Keratinocyte (primary cell): ENCODE measurements around the gene IL13RA2.

Experiments
- EZH2 ChIP-seq: IDR thresholded peaks from one replicate; pipeline ENCODE4 v1.6.1; 2012; ENCODE audit warnings: inconsistent platforms, mild to moderate bottlenecking, low read length, moderate library complexity
- TF ChIP-seq, protein P1 (sequence below), 3 experiments: IDR thresholded peaks in 1 of 3; conservative IDR thresholded peaks in 1 of 3; optimal IDR thresholded peaks in 1 of 3; 2 replicates in 2 of 3; 3 replicates in 1 of 3; pipeline versions ENCODE3 to v1.5.1; 2011; ENCODE audit warnings: low read length in 3 of 3, mild to moderate bottlenecking in 3 of 3, moderate library complexity in 2 of 3, control low read depth in 1 of 3, inconsistent platforms in 1 of 3; ENCODE audit not compliant: insufficient read depth in 2 of 3; ENCODE audit errors: extremely low read depth in 1 of 3

DNA sequence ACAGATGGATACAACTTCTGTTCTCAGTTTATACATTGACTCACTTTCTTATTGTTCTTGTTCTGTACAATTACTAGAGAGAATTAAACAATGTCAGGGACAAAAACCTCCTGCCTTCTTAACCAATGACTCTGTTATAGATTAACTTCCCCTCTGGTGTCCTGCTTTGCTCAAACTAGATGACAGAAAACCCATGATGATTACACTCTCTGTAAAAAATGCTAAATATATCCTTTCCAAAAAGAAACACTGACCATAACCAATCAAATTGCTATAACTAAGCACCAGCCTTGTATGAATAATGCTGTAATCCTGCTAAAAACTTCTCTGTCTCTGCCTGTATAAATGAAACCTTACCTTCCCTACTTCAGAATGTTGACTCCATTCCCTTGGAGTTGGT, 29.8 kb upstream of the IL13RA2 start:
- TF ChIP-seq, protein P1, sequence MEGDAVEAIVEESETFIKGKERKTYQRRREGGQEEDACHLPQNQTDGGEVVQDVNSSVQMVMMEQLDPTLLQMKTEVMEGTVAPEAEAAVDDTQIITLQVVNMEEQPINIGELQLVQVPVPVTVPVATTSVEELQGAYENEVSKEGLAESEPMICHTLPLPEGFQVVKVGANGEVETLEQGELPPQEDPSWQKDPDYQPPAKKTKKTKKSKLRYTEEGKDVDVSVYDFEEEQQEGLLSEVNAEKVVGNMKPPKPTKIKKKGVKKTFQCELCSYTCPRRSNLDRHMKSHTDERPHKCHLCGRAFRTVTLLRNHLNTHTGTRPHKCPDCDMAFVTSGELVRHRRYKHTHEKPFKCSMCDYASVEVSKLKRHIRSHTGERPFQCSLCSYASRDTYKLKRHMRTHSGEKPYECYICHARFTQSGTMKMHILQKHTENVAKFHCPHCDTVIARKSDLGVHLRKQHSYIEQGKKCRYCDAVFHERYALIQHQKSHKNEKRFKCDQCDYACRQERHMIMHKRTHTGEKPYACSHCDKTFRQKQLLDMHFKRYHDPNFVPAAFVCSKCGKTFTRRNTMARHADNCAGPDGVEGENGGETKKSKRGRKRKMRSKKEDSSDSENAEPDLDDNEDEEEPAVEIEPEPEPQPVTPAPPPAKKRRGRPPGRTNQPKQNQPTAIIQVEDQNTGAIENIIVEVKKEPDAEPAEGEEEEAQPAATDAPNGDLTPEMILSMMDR (optimal IDR thresholded peaks at IDR 0.05 in 1 of 3, IDR thresholded peaks at IDR 0.05 in 1 of 3, conservative IDR thresholded peaks at IDR 0.05 in 1 of 3; ENCODE audit: extremely low read depth in 1 of 3, insufficient read depth in 2 of 3, low read length in 3 of 3): no peak
- no peak for TF ChIP-seq EZH2
